HepG2 (cell line): ENCODE measurements around the gene TTBK2. TPM values are rescaled to one million over a fixed set of nuclear protein-coding genes. Genes with fewer than 3 reads are reported as not detected.

Experiments used
- ATAC-seq: fragments of 200-7000 bp; cut with Tn5 transposase; 3 replicates; pipeline ENCODE4 v1.9.1; 2020; ENCODE audit warnings: mild to moderate bottlenecking, moderate library complexity
- BruUV-seq: library from RNA; stranded (reverse); fragments of 400-500 nt; replicated peaks from 2 replicates; lab custom pipeline; 2021; lab: Mats Ljungman, UMichigan
- CTCF ChIA-PET: fragments of 300-600 bp; formaldehyde crosslinking; extraction: SDS; loops from one replicate; lab custom pipeline; 2021; ENCODE audit warnings: low total read pairs, inconsistent platforms, low intra/inter-chr PET ratio; lab: Yijun Ruan, JAX
- POLR2A ChIA-PET: fragments of 350-600 bp; sonication (Branson Sonifier 250); formaldehyde crosslinking; loops from one replicate; lab custom pipeline; 2020; ENCODE audit warnings: antibody characterized with exemption, inconsistent platforms; lab: Yijun Ruan, JAX
- DNase-seq: peaks from one replicate; pipeline ENCODE4 v3.0.0-alpha.2; 2015; ENCODE audit warnings: low spot score
- FAIRE-seq: peaks from 3 replicates; lab custom pipeline; 2011; peaks lifted over from hg19 to GRCh38; lab: Jason Lieb, UNC
- H2AFZ ChIP-seq: one replicate; pipeline ENCODE4 v1.6.1; 2011; ENCODE audit warnings: low read length, inconsistent platforms
- H3K27ac ChIP-seq: fragments of 300-600 bp; 3 replicates; pipeline ENCODE4 v1.8.0; 2011; ENCODE audit warnings: mixed run types, mild to moderate bottlenecking, mixed read lengths, low read length, inconsistent platforms; ENCODE audit not compliant: insufficient read depth; ENCODE audit errors: extremely low read length
- H3K27me3 ChIP-seq, 2 experiments: fragments of 200-600 bp in 1 of 2; 2 replicates in 1 of 2; 3 replicates in 1 of 2; pipeline versions ENCODE4 v1.6.0 to v1.8.0; 2011; ENCODE audit warnings: low read length in 2 of 2, mild to moderate bottlenecking in 2 of 2, moderate library complexity in 2 of 2, inconsistent platforms in 1 of 2; ENCODE audit not compliant: insufficient read depth in 2 of 2, control insufficient read depth in 1 of 2
- H3K36me3 ChIP-seq, 2 experiments: fragments of 200-600 bp in 1 of 2; replicated peaks in 1 of 2; 2 replicates in 1 of 2; 3 replicates in 1 of 2; pipeline versions ENCODE4 v1.5.1 to v1.8.0; 2011; ENCODE audit warnings: low read length in 2 of 2, inconsistent platforms in 1 of 2; ENCODE audit not compliant: insufficient read depth in 2 of 2, control insufficient read depth in 1 of 2
- H3K4me1 ChIP-seq: 2 replicates; pipeline ENCODE4 v1.5.1; 2012; ENCODE audit warnings: low read length, inconsistent platforms; ENCODE audit not compliant: insufficient read depth
- H3K4me2 ChIP-seq: 2 replicates; pipeline ENCODE4 v1.6.0; 2011; ENCODE audit warnings: low read depth, low read length, inconsistent platforms
- H3K4me3 ChIP-seq, 3 experiments: fragments of 200-600 bp in 1 of 3; sonication (generic), shearing (Covaris generic) in 1 of 3; replicated peaks in 1 of 3; 2 replicates each; pipeline ENCODE4 v1.5.1; 2011 to 2016; ENCODE audit warnings: low read length in 3 of 3, inconsistent platforms in 2 of 3, low read depth in 2 of 3, mild to moderate bottlenecking in 2 of 3, control low read depth in 1 of 3, mixed read lengths in 1 of 3; ENCODE audit not compliant: insufficient read depth in 1 of 3
- H3K79me2 ChIP-seq: one replicate; pipeline ENCODE4 v1.6.1; 2011; ENCODE audit warnings: low read length, inconsistent platforms; ENCODE audit not compliant: insufficient read depth
- H3K9ac ChIP-seq: 2 replicates; pipeline ENCODE4 v1.6.0; 2011; ENCODE audit warnings: mild to moderate bottlenecking, low read depth, low read length, inconsistent platforms; ENCODE audit not compliant: insufficient read depth
- H3K9me3 ChIP-seq: 2 replicates; pipeline ENCODE4 v1.5.1; 2012; ENCODE audit warnings: mild to moderate bottlenecking, low read length
- H4K20me1 ChIP-seq: 2 replicates; pipeline ENCODE4 v1.6.0; 2011; ENCODE audit warnings: inconsistent platforms, mild to moderate bottlenecking, low read length, moderate library complexity; ENCODE audit not compliant: insufficient read depth
- ELF4 ChIP-seq: sonication (generic); formaldehyde crosslinking; IDR thresholded peaks from 2 replicates; pipeline ENCODE4 v1.5.0; 2020; ENCODE audit warnings: missing genetic modification reagents, mild to moderate bottlenecking, moderate library complexity, borderline replicate concordance
- GABPB1 ChIP-seq: IDR thresholded peaks from 2 replicates; pipeline ENCODE4 v1.6.1; 2016; ENCODE audit warnings: mild to moderate bottlenecking, missing genetic modification reagents, moderate library complexity, missing compliant biosample characterization
- GZF1 ChIP-seq: sonication (generic); formaldehyde crosslinking; IDR thresholded peaks from 2 replicates; pipeline ENCODE4 v1.5.1; 2020; ENCODE audit warnings: mild to moderate bottlenecking, missing genetic modification reagents
- ISX ChIP-seq: sonication (generic); formaldehyde crosslinking; conservative IDR thresholded peaks from 2 replicates; pipeline ENCODE4 v1.5.0; 2020; ENCODE audit warnings: missing genetic modification reagents
- PHF21A ChIP-seq: sonication (generic); formaldehyde crosslinking; IDR thresholded peaks from 2 replicates; pipeline ENCODE4 v1.5.0; 2020; ENCODE audit warnings: mild to moderate bottlenecking, missing genetic modification reagents
- REXO4 ChIP-seq: sonication (generic); formaldehyde crosslinking; IDR thresholded peaks from 2 replicates; pipeline ENCODE4 v1.8.0; 2022; ENCODE audit warnings: missing genetic modification reagents, mild to moderate bottlenecking, borderline replicate concordance
- RXRA ChIP-seq: sonication (generic); formaldehyde crosslinking; IDR thresholded peaks from 2 replicates; pipeline ENCODE4 v1.5.1; 2020; ENCODE audit warnings: missing genetic modification reagents
- SAFB2 ChIP-seq: sonication (generic); formaldehyde crosslinking; IDR thresholded peaks from 2 replicates; pipeline ENCODE4 v1.5.1; 2020; ENCODE audit warnings: missing genetic modification reagents, low read depth, mild to moderate bottlenecking, borderline replicate concordance
- SALL2 ChIP-seq: sonication (generic); formaldehyde crosslinking; IDR thresholded peaks from 2 replicates; pipeline ENCODE4 v1.8.1; 2023; ENCODE audit warnings: mild to moderate bottlenecking, missing genetic modification reagents, inconsistent platforms
- SIX1 ChIP-seq: sonication (generic); formaldehyde crosslinking; IDR thresholded peaks from 2 replicates; pipeline ENCODE4 v1.4.0; 2020; ENCODE audit warnings: missing genetic modification reagents, borderline replicate concordance
- SP1 ChIP-seq, 2 experiments: fragments of 450-650 bp in 1 of 2; sonication (generic) in 1 of 2; formaldehyde crosslinking in 1 of 2; IDR thresholded peaks; 2 replicates each; pipeline versions ENCODE4 v1.4.0 to v1.6.1; 2016 to 2020; ENCODE audit warnings: missing genetic modification reagents in 1 of 2
- SP5 ChIP-seq: IDR thresholded peaks from 2 replicates; pipeline ENCODE4 v1.6.1; 2016; ENCODE audit warnings: low read depth, borderline replicate concordance
- XBP1 ChIP-seq: sonication (generic); formaldehyde crosslinking; IDR thresholded peaks from 2 replicates; pipeline ENCODE4 v1.5.0; 2020; ENCODE audit warnings: missing genetic modification reagents
- ZNF3 ChIP-seq: IDR thresholded peaks from 2 replicates; pipeline ENCODE4 v1.7.0; 2017; ENCODE audit warnings: inconsistent platforms
- ZNF317 ChIP-seq: sonication (generic); formaldehyde crosslinking; IDR thresholded peaks from 2 replicates; pipeline ENCODE4 v1.5.0; 2020; ENCODE audit warnings: mild to moderate bottlenecking, missing genetic modification reagents
- ZNF431 ChIP-seq: sonication (generic); formaldehyde crosslinking; IDR thresholded peaks from 2 replicates; pipeline ENCODE4 v1.9.0; 2022; ENCODE audit warnings: missing genetic modification reagents, low read depth, mild to moderate bottlenecking, borderline replicate concordance
- ZNF567 ChIP-seq: sonication (generic); formaldehyde crosslinking; IDR thresholded peaks from 2 replicates; pipeline ENCODE4 v1.8.1; 2023; ENCODE audit warnings: mild to moderate bottlenecking, missing genetic modification reagents, borderline replicate concordance
- ZNF672 ChIP-seq: sonication (generic); formaldehyde crosslinking; IDR thresholded peaks from 2 replicates; pipeline ENCODE4 v1.8.1; 2022; ENCODE audit warnings: missing genetic modification reagents
- ZNF704 ChIP-seq: sonication (generic); formaldehyde crosslinking; IDR thresholded peaks from 2 replicates; pipeline ENCODE4 v1.8.1; 2023; ENCODE audit warnings: mild to moderate bottlenecking, inconsistent platforms, moderate library complexity, missing genetic modification reagents, borderline replicate concordance
- ZNF761 ChIP-seq: sonication (generic); formaldehyde crosslinking; conservative IDR thresholded peaks from 2 replicates; pipeline ENCODE4 v1.4.0; 2020; ENCODE audit warnings: mild to moderate bottlenecking, missing genetic modification reagents
- ZNF782 ChIP-seq: sonication (generic); formaldehyde crosslinking; IDR thresholded peaks from 2 replicates; pipeline ENCODE4 v1.4.0; 2020; ENCODE audit warnings: missing genetic modification reagents, mild to moderate bottlenecking, borderline replicate concordance
- ZNF784 ChIP-seq: sonication (generic); formaldehyde crosslinking; IDR thresholded peaks from 2 replicates; pipeline ENCODE4 v1.5.1; 2020; ENCODE audit warnings: missing genetic modification reagents, mild to moderate bottlenecking, borderline replicate concordance
- ZZZ3 ChIP-seq: sonication (generic); formaldehyde crosslinking; IDR thresholded peaks from 2 replicates; pipeline ENCODE4 v1.4.0; 2020; ENCODE audit warnings: missing genetic modification reagents, mild to moderate bottlenecking, borderline replicate concordance
- WGBS: methylation state at CpG from one replicate; pipeline ENCODE4 v1.1.6; 2017; ENCODE audit warnings: low lambda C conversion rate; 5-methylcytosine and 5-hydroxymethylcytosine counted together
- in situ Hi-C: cut with HindIII; loops from 2 replicates; pipeline ENCODE4 v1.10.0; 2017; ENCODE audit warnings: low pct_unique_long_range_greater_than_20kb; ENCODE audit not compliant: extremely low pct_ligation_motif_present
- intact Hi-C: fragments of 100-400 bp; cut with micrococcal nuclease; formaldehyde crosslinking; loops from one replicate; pipeline ENCODE4 v1.10.0; 2022; ENCODE audit not compliant: unreplicated experiment
- polyA plus RNA-seq, 8 experiments: library from polyadenylated mRNA; depleted of rRNA in 3 of 8; stranded (reverse) in 7 of 8; unstranded in 1 of 8; fragments of >200 nt; fragmentation: Illumina TruSeq in 4 of 8; extraction: Trizol in 4 of 8; gene quantifications; 2 replicates each; pipeline versions ENCODE4 v1.2.1 to v1.2.3, GENCODE V29; 2011 to 2016; ENCODE audit warnings: low read depth in 4 of 8, missing spikeins in 1 of 8, mixed read lengths in 1 of 8; ENCODE audit not compliant: insufficient read depth in 1 of 8
- total RNA-seq, 5 experiments: library from RNA; depleted of rRNA; stranded (reverse); fragments of >200 nt; fragmentation: Illumina TruSeq; extraction: Trizol; gene quantifications; 2 replicates each; pipeline ENCODE4 v1.2.3, GENCODE V29; 2016; ENCODE audit warnings: low read depth in 1 of 5

TTBK2 gene
- total and polyA plus RNA-seq, 2 of the 13 experiments (the other 11 are each of a cell fraction or from before 2014, with no cell fraction given) = 5.1 to 7.4 TPM

GRCh38 chr15:42736793-42737528 is 183.6 kb downstream of the TTBK2 start, which contains the start of gene CDAN1:
TSS of gene CDAN1 (minus strand) at chr15:42737128. CDS start at chr15:42737102, 26 bp downstream.
- in situ Hi-C loops = loop anchor here (5.0 kb wide), 1 partner anchor 185 kb away; the partner anchor contains the start of gene TTBK2
- intact Hi-C loops = loop anchor here (1.0 kb wide), 1 partner anchor 189 kb away; no protein-coding TSS in a partner anchor
- BruUV-seq = no TSS peak
- TF ChIP-seq RXRA (CRISPR knock-in tag) (peak; percentile 41; the same call in 1 of the 2 replicates), ZNF704 (CRISPR knock-in tag) (no peak), XBP1 (no peak), ZNF782 (CRISPR knock-in tag) (no peak), ZNF672 (CRISPR knock-in tag) (no peak), ZNF567 (no peak), SP1 (IDR thresholded peaks at IDR 0.05) (no peak), SP1 (CRISPR knock-in tag; IDR thresholded peaks at IDR 0.05) (no peak; the same call in 1 of the 2 replicates), ELF4 (no peak), REXO4 (CRISPR knock-in tag) (no peak), SAFB2 (CRISPR knock-in tag) (peak; percentile 25; the same call in 1 of the 2 replicates), ZNF317 (CRISPR knock-in tag) (no peak), SIX1 (no peak), ZNF431 (CRISPR knock-in tag) (0 out of 2 replicates have a peak, but pooled peaks have one; percentile 31), SP5 (peak; percentile 52; the same call in 1 of the 2 replicates), ZNF3 (CRISPR knock-in tag) (no peak), GABPB1 (peak; percentile 26; the same call in 1 of the 2 replicates), ZNF761 (CRISPR knock-in tag) (no peak), SALL2 (CRISPR knock-in tag) (peak; percentile 72; the same call in 1 of the 2 replicates), GZF1 (CRISPR knock-in tag) (no peak), ISX (no peak), PHF21A (CRISPR knock-in tag) (0 out of 2 replicates have a peak, but pooled peaks have one; percentile 41), ZZZ3 (CRISPR knock-in tag) (0 out of 2 replicates have a peak, but pooled peaks have one; percentile 35), ZNF784 (CRISPR knock-in tag) (peak; percentile 69; the same call in 1 of the 2 replicates)

More at GRCh38 chr15:42736793-42737528, 183.6 kb downstream of the TTBK2 start, which contains the start of gene CDAN1:
- Histone ChIP-seq H3K4me3 (peak within 1 kb of the TSS; percentile 76 to 94 (median 86)), H3K4me1 (peaks cover 21% of the 10 kb centered on the region), H3K4me2 (peak within 1 kb of the TSS; percentile 80), H3K27ac (peak within 1 kb of the TSS; percentile 81), H4K20me1 (0 out of 2 replicates have a peak, but pooled peaks cover 2% of the 10 kb centered on the region), H3K9me3 (no peaks in the 10 kb centered on the region), H3K9ac (peak within 1 kb of the TSS; percentile 86), H3K79me2 (peaks cover 12% of the 10 kb centered on the region), H2AFZ (no peak within 1 kb of the TSS), H3K36me3 (peaks cover 13 to 35% of the 10 kb centered on the region in 2 experiments), H3K27me3 (no peaks in the 10 kb centered on the region)
- 0% methylated on average over 2 of the region's 76 CpGs for WGBS
- ATAC-seq = peak; percentile 93
- ChIA-PET CTCF (interaction anchor here (3.3 kb wide), 1 partner anchor 190 kb away, joined by 22 read pairs; no protein-coding TSS in a partner anchor), POLR2A (no interaction called here)
- no peak for FAIRE-seq
- peak; percentile 73 for DNase-seq
